Activated B cell treated with CpG ODN at 0.5 μM for 24 hours (primary cell): ENCODE measurements around the gene ADGRG6. TPM values are rescaled to one million over a fixed set of nuclear protein-coding genes. Genes with fewer than 3 reads are reported as not detected.

Source experiments
- ATAC-seq: fragments of 200-7000 bp; cut with Tn5 transposase; one replicate; pipeline ENCODE4 v1.10.0; 2021; ENCODE audit warnings: low read depth, mild to moderate bottlenecking, moderate library complexity
- CTCF ChIA-PET: fragments of 350-600 bp; sonication (Branson Sonifier 250); formaldehyde crosslinking; loops from one replicate; lab custom pipeline; 2021; ENCODE audit warnings: antibody characterized with exemption; lab: Charles Lee
- POLR2A ChIA-PET: fragments of 350-600 bp; sonication (Branson Sonifier 250); formaldehyde crosslinking; loops from one replicate; lab custom pipeline; 2021; ENCODE audit warnings: antibody characterized with exemption; lab: Charles Lee
- DNase-seq: peaks from one replicate; pipeline ENCODE4 v3.0.0; 2022
- H3K27ac Mint-ChIP-seq: one replicate; pipeline ENCODE4 v1.8.0; 2020; ENCODE audit warnings: mixed read lengths
- H3K27me3 Mint-ChIP-seq: one replicate; pipeline ENCODE4 v1.8.0; 2021; ENCODE audit warnings: mixed read lengths
- H3K36me3 Mint-ChIP-seq: one replicate; pipeline ENCODE4 v1.8.0; 2021; ENCODE audit warnings: low read depth, mixed read lengths
- H3K4me1 Mint-ChIP-seq: one replicate; pipeline ENCODE4 v1.8.0; 2021; ENCODE audit warnings: mixed read lengths
- H3K4me3 Mint-ChIP-seq: one replicate; pipeline ENCODE4 v1.8.0; 2020; ENCODE audit warnings: mild to moderate bottlenecking, mixed read lengths
- H3K9me3 Mint-ChIP-seq: one replicate; pipeline ENCODE4 v1.8.0; 2020; ENCODE audit warnings: mixed read lengths
- CTCF ChIP-seq: fragments of 200-600 bp; IDR thresholded peaks from one replicate; pipeline ENCODE4 v1.8.0; 2022; ENCODE audit warnings: antibody characterized with exemption, mild to moderate bottlenecking
- intact Hi-C: fragments of 100-400 bp; cut with micrococcal nuclease; formaldehyde crosslinking; loops from one replicate; pipeline ENCODE4 v1.15.1; 2024
- total RNA-seq: library from RNA; stranded (reverse); gene quantifications from 2 replicates; pipeline ENCODE4 v1.2.3, GENCODE V29; 2022

The ADGRG6 gene
- total RNA-seq, 1 donor from 2014 or later, result not detected

DNA sequence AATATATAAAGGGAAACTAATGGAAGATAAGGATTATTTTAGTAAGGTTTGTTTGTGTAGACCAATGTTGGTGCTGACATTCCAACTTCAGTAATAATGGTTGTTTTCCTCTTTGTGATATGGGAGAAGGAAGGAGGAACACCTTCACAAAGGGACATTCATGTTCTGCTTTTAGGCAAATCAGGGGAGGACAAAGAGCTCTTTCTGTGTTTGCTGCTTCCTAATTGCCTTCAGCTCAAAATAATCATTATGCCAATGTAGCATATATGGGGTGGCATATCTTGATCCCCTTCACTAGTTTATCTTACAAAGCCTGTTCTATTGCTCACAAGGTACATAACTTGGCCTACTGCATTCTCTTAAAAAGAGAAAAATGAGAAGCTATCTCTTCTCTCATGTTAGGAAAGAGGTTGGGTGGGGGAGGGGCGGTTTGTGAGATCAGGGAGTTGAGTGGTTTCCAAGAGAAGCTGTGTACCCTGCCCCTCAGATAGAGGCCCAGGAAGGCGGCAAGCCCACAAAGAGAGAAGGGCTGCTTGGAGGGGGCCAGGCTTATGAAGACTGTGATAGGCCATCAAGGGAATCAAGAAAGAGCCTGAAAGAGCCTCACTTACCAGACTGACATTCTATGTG, 4.7 kb upstream of the ADGRG6 start:
- H3K27me3 Mint-ChIP-seq, result peaks cover 11% of the 10 kb centered on the region
- POLR2A ChIA-PET, result no interaction called here
- H3K4me1 Mint-ChIP-seq, result peaks cover 7% of the 10 kb centered on the region

DNA sequence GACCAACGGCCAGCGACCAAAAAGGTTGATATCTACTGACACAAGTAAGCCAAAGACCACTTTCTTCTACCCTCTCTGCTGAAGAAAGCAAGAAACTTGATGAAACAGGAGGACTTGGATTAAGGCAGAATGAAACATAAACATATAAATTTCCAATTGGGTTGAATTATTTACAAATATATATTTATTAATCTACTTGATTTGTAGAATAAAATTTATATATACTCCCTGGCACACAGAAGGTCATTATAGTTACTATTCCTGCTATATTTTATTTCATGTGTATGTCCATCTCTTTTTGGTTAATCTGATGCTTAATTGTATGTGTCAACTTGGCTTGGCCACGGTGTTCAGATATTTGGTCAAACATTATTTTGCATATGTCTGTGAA, 4.2 kb upstream of the ADGRG6 start:
- ATAC-seq (no peak), DNase-seq (no peak)
- H3K4me3 Mint-ChIP-seq, result no peak overlapping the region
- no peak overlapping the region for H3K27ac Mint-ChIP-seq
- no peaks in the 10 kb centered on the region for H3K9me3 Mint-ChIP-seq
- no peaks in the 10 kb centered on the region for H3K36me3 Mint-ChIP-seq
- intact Hi-C loops, result no loop called here
- POLR2A ChIA-PET, result no interaction called here
- no peak for TF ChIP-seq CTCF
- H3K27me3 Mint-ChIP-seq, result peaks cover 15% of the 10 kb centered on the region
- CTCF ChIA-PET, result no interaction called here
- peaks cover 10% of the 10 kb centered on the region for H3K4me1 Mint-ChIP-seq

More for the DNA sequence above, 4.7 kb upstream of the ADGRG6 start:
- ATAC-seq, result no peak
- CTCF ChIA-PET, result no interaction called here
- H3K36me3 Mint-ChIP-seq, result no peaks in the 10 kb centered on the region
- no peaks in the 10 kb centered on the region for H3K9me3 Mint-ChIP-seq
- intact Hi-C loops, result no loop called here
- DNase-seq, result no peak
- H3K27ac Mint-ChIP-seq, result no peak overlapping the region
- H3K4me3 Mint-ChIP-seq, result no peak overlapping the region
- no peak for TF ChIP-seq CTCF

GRCh38 chr6:142297996-142298753, 3.6 kb upstream of the ADGRG6 start:
- intact Hi-C loops, result no loop called here
- Mint-ChIP-seq H3K4me1 (peaks cover 10% of the 10 kb centered on the region), H3K36me3 (no peaks in the 10 kb centered on the region), H3K27me3 (peaks cover 20% of the 10 kb centered on the region), H3K27ac (no peak overlapping the region), H3K4me3 (no peak overlapping the region), H3K9me3 (no peaks in the 10 kb centered on the region)
- POLR2A ChIA-PET, result no interaction called here
- CTCF ChIA-PET, result no interaction called here
- DNase-seq, result no peak
- ATAC-seq, result no peak
- TF ChIP-seq CTCF, result no peak

DNA sequence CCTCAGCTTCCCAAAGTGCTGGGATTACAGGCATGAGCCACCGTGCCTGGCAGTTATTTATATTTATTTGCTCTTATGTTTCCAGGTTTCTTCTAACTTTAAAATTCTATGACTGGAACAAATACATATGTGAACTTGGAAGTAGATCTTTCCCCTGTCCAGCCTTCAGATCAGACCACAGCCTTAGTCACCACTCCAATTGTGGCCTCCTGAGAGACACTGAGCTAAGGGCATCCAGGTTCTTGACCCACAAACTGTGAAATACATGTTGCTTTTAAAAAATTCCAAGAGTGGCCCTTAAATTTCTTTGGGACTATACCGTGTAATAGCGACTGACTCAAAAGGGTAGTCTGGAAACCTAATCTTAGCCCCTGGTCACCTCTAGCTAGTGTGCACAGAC, 1.5 kb upstream of the ADGRG6 start:
- CTCF ChIA-PET, result no interaction called here

More for the DNA sequence above, 1.5 kb upstream of the ADGRG6 start:
- no peak for DNase-seq
- Mint-ChIP-seq H3K27ac (no peak overlapping the region), H3K27me3 (peaks cover 24% of the 10 kb centered on the region), H3K9me3 (no peaks in the 10 kb centered on the region), H3K4me1 (peaks cover 10% of the 10 kb centered on the region), H3K36me3 (no peaks in the 10 kb centered on the region), H3K4me3 (no peak overlapping the region)
- intact Hi-C loops, result no loop called here
- no peak for ATAC-seq
- POLR2A ChIA-PET, result no interaction called here
- no peak for TF ChIP-seq CTCF
